CD4-positive, alpha-beta T cell treated with Interleukin-15 for 4 hours (primary cell): Measurements from ENCODE around the gene SAMMSON.

ENCODE experiments used
- DNase-seq: peaks from one replicate; pipeline ENCODE4 v3.0.0-alpha.2; 2020; ENCODE audit warnings: low spot score

SAMMSON gene

DNA sequence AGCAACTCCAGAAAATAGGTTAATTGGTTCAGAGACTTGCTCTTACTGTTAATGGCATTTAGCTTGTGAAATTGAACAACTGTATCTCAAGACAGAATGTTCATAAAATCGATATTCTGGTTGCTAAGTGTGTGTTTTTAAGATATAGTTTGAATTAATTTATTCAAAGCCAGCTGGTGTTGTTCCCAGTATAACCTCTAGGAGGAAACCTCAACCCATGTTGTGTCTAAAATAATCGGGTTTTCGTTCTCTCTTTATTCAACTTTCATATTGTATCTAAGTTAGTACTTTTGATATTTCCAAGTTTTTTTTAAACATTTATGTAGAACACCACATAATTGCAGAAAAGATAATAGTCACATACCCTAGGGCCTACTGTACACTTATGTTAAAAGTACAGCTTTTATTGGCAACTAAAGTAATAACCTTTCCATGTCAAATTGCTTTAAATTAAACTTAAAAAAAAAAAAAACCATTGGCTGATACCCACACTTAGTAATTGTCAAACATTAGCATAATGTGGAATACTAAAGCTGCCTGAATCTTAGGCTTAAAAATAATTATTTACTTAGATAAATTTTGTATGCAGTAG, 90.9 kb downstream of the SAMMSON start:
- DNase-seq = no peak

DNA sequence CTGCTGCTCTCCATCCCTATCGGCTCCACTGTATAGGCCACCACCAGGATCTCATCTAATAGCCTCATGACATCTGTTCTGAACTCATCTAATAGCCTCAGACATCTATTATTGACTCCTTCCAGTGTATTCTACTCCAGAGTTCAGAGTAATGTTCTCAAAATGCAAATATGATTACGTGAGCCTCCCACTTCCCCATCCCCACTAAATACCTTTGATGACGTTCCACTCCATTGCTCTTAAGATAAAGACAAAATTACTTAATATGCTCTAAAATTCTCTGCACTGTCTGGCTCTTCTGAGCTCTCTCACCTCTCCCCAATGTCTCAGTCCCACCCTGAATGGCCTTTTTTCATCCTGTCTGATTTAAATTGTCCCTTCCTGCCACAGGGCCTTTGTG, 94.7 kb downstream of the SAMMSON start:
- no peak for DNase-seq

- DNase-seq = no peak
Observed at GRCh38 chr3:70095260-70095659, 95.7 kb downstream of the SAMMSON start.

- DNase-seq = no peak
Observed at GRCh38 chr3:70096376-70097066, 97.0 kb downstream of the SAMMSON start.

DNA sequence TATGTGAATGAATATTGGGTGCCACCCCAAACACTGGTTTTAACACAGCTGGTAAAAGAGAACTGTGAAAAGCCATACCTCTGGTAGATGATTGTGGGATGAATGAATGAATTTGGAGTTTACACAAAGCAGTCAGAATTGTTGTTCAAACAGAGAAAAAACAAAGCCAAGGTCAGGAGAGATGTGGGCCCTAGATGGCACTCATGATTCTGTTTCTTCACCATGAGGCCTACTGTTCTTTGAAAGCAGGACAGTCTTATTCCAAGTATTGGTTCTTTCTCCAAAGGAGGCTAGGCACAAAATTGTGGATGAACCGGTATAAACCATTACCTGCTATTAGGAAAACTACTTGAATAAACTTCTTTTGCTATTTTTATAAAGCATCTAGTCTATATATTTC, 97.6 kb downstream of the SAMMSON start:
- DNase-seq = no peak

GRCh38 chr3:70108072-70108471, 108.5 kb downstream of the SAMMSON start:
- DNase-seq = no peak

DNA sequence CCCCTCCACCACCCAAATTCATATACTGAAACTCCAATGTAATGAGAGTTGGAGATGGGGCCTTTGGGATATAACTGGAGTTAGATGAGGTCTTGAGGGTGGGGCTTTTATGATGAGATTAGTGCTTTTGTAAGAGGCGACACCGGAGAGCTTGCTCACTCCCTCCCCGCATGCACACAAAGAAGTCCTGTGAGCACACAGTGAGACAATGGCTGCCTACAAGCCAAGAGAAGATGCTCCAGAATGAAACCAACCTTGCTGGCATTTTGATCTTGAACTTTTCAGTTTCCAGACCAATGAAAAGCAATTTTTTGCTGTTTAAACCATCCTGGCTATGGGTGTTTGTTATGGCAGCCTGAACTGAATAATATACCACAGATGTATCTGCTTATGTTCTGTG, 109.0 kb downstream of the SAMMSON start:
- DNase-seq = no peak

- DNase-seq = no peak
Observed at GRCh38 chr3:70110066-70110465, 110.5 kb downstream of the SAMMSON start.

DNA sequence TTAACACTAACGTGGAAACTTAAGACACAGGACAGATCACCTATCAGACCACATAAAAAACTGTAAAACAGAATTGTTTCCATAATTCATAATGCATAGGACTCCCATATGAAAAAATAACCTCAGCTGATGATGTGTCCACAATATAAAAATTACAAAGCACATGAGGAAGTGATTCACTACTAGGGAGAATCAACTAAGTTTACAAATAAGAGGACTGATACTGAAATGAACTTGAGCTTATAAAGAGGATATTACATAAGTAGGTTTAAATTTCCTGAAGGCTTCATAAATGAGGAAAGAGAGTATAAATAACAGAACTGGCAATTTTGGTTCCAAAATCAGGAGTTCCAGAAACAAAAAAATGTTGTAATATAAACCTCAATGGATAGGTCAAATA, 111.9 kb downstream of the SAMMSON start:
- DNase-seq = no peak

DNA sequence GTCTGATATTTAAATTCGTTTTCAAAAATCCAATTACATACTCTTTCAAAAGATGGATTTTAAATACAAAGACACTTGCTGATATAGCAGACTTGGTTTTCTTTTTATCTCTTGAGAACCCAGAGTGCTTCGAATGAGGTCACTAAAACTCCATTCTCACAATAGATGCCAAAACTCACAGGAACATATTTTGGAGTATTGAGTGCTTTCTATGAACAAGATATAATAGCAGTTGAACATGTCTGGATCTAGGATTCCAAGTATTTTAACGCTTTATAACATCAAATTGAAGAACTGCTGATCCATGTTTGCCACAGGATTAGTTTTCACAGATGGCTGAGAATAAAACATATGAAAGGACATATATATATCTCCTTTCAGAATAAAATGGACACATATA, 113.2 kb downstream of the SAMMSON start:
- DNase-seq = no peak

GRCh38 chr3:70114431-70114830, 114.9 kb downstream of the SAMMSON start:
- DNase-seq = no peak

DNA sequence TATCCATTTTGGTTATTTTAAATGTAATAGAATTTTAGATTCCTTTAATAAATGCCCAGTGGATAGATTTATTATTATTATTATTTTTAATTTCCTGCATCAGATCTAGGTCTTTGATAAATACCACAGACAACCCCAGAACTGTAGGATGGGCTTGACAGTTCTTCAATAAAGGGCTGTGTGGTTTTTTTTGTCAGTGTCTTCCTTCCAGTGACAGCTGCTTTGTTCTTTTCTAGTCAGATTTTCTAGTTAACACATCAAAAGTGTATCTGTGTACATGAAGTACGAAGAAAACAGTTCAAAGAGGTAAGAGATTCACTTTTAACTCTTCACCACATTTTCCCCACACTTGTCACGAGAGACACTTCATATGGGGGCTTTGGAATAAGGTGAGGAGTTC, 120.3 kb downstream of the SAMMSON start:
- DNase-seq = no peak
